ENCODE results near the gene IP6K2. TPM values are rescaled to one million over a fixed set of nuclear protein-coding genes. Genes with fewer than 3 reads are reported as not detected.

Gene IP6K2
- total and polyA plus RNA-seq, 2 of the 13 experiments (the other 11 are each of a cell fraction or from before 2014, with no cell fraction given) = 85.5 to 112 TPM

DNA sequence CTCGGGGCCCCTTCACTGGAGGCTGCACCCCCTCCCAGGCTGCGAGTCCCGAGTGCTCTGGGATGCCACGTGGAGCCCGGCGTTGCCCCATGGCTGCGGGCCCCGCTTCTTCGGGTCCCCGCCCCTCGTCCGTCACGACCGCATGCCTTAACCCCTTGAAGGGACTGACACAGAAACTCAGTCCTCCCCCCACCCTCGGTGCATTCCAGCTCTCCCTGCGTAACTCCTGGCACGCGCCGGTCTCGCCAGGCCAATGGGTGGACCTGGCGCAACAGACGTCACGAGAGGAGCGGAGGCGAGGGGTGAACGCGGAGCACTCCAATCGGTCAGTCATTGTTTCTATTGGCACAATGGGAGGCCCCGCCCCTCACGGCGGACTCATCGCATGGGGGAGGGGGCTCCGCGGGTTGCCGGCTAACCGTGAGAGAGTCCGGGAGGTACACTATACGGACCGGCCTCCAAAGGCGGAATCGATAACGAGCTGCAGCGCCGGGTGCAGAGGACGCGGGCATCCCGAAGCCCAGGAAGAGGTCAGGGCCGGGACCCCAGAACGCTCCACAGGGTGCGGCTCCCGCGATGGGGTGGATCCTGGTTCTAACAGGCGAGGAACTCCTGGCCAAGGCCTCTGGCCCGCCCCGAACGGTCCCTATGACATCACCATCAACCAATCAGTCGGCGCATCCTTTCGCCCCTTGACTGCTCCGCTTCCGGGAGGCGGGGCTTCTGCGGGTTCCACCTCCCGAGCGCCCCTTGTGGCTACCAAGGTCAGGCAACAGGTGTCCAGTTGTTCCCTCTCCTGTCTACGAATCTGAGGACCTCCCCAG, 53.3 kb downstream of the IP6K2 start (continued):
- no peak for TF ChIP-seq ZNF10 (CRISPR knock-in tag; IDR thresholded peaks at IDR 0.05; ENCODE audit: borderline replicate concordance, low read depth)
- TF ChIP-seq RBAK (CRISPR knock-in tag; IDR thresholded peaks at IDR 0.05) = no peak
- TF ChIP-seq ZNF619 (CRISPR knock-in tag; IDR thresholded peaks at IDR 0.05) = peak; percentile 84; the same call in 1 of the 2 replicates
- no peak for TF ChIP-seq EZH2 (conservative IDR thresholded peaks at IDR 0.05; ENCODE audit: low read depth, low read length)
- TF ChIP-seq, protein P1, sequence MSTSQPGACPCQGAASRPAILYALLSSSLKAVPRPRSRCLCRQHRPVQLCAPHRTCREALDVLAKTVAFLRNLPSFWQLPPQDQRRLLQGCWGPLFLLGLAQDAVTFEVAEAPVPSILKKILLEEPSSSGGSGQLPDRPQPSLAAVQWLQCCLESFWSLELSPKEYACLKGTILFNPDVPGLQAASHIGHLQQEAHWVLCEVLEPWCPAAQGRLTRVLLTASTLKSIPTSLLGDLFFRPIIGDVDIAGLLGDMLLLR (CRISPR knock-in tag; IDR thresholded peaks at IDR 0.05) = peak; percentile 24; the same call in 1 of the 2 replicates
- no peak; the same call in 1 of the 2 replicates for TF ChIP-seq ZNF782 (CRISPR knock-in tag; IDR thresholded peaks at IDR 0.05; ENCODE audit: borderline replicate concordance)
- no peak for TF ChIP-seq FOXM1 (CRISPR knock-in tag; IDR thresholded peaks at IDR 0.05)
- TF ChIP-seq PAF1 (CRISPR knock-in tag; IDR thresholded peaks at IDR 0.05) = no peak
- TF ChIP-seq, protein P2, sequence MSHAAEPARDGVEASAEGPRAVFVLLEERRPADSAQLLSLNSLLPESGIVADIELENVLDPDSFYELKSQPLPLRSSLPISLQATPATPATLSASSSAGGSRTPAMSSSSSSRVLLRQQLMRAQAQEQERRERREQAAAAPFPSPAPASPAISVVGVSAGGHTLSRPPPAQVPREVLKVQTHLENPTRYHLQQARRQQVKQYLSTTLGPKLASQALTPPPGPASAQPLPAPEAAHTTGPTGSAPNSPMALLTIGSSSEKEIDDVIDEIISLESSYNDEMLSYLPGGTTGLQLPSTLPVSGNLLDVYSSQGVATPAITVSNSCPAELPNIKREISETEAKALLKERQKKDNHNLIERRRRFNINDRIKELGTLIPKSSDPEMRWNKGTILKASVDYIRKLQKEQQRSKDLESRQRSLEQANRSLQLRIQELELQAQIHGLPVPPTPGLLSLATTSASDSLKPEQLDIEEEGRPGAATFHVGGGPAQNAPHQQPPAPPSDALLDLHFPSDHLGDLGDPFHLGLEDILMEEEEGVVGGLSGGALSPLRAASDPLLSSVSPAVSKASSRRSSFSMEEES (CRISPR knock-in tag; IDR thresholded peaks at IDR 0.05) = peak; percentile 69
- peak; percentile 82; the same call in 1 of the 2 replicates for TF ChIP-seq ZNF337 (CRISPR knock-in tag; IDR thresholded peaks at IDR 0.05; ENCODE audit: borderline replicate concordance, low read depth)
- TF ChIP-seq ZNF451 (CRISPR knock-in tag; IDR thresholded peaks at IDR 0.05) = 0 out of 2 replicates have a peak, but pooled peaks have one; percentile 64
- TF ChIP-seq, protein P3, sequence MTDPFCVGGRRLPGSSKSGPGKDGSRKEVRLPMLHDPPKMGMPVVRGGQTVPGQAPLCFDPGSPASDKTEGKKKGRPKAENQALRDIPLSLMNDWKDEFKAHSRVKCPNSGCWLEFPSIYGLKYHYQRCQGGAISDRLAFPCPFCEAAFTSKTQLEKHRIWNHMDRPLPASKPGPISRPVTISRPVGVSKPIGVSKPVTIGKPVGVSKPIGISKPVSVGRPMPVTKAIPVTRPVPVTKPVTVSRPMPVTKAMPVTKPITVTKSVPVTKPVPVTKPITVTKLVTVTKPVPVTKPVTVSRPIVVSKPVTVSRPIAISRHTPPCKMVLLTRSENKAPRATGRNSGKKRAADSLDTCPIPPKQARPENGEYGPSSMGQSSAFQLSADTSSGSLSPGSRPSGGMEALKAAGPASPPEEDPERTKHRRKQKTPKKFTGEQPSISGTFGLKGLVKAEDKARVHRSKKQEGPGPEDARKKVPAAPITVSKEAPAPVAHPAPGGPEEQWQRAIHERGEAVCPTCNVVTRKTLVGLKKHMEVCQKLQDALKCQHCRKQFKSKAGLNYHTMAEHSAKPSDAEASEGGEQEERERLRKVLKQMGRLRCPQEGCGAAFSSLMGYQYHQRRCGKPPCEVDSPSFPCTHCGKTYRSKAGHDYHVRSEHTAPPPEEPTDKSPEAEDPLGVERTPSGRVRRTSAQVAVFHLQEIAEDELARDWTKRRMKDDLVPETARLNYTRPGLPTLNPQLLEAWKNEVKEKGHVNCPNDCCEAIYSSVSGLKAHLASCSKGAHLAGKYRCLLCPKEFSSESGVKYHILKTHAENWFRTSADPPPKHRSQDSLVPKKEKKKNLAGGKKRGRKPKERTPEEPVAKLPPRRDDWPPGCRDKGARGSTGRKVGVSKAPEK (CRISPR knock-in tag; IDR thresholded peaks at IDR 0.05; ENCODE audit: borderline replicate concordance) = 0 out of 2 replicates have a peak, but pooled peaks have one; percentile 36
- TF ChIP-seq NFYB (CRISPR knock-in tag; IDR thresholded peaks at IDR 0.05) = peak; percentile 72
- TF ChIP-seq, protein P4, sequence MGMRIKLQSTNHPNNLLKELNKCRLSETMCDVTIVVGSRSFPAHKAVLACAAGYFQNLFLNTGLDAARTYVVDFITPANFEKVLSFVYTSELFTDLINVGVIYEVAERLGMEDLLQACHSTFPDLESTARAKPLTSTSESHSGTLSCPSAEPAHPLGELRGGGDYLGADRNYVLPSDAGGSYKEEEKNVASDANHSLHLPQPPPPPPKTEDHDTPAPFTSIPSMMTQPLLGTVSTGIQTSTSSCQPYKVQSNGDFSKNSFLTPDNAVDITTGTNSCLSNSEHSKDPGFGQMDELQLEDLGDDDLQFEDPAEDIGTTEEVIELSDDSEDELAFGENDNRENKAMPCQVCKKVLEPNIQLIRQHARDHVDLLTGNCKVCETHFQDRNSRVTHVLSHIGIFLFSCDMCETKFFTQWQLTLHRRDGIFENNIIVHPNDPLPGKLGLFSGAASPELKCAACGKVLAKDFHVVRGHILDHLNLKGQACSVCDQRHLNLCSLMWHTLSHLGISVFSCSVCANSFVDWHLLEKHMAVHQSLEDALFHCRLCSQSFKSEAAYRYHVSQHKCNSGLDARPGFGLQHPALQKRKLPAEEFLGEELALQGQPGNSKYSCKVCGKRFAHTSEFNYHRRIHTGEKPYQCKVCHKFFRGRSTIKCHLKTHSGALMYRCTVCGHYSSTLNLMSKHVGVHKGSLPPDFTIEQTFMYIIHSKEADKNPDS (CRISPR knock-in tag; IDR thresholded peaks at IDR 0.05) = 0 out of 2 replicates have a peak, but pooled peaks have one; percentile 42
- no peak for TF ChIP-seq RORA (CRISPR knock-in tag; IDR thresholded peaks at IDR 0.05)
- TF ChIP-seq, protein P5, sequence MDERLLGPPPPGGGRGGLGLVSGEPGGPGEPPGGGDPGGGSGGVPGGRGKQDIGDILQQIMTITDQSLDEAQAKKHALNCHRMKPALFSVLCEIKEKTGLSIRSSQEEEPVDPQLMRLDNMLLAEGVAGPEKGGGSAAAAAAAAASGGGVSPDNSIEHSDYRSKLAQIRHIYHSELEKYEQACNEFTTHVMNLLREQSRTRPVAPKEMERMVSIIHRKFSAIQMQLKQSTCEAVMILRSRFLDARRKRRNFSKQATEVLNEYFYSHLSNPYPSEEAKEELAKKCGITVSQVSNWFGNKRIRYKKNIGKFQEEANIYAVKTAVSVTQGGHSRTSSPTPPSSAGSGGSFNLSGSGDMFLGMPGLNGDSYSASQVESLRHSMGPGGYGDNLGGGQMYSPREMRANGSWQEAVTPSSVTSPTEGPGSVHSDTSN (CRISPR knock-in tag; IDR thresholded peaks at IDR 0.05) = 0 out of 2 replicates have a peak, but pooled peaks have one; percentile 4
- 0 out of 2 replicates have a peak, but pooled peaks have one; percentile 60 for TF ChIP-seq ZFP36L1 (CRISPR knock-in tag; IDR thresholded peaks at IDR 0.05)
- no peak for TF ChIP-seq ZNF850 (CRISPR knock-in tag; conservative IDR thresholded peaks at IDR 0.05)
- TF ChIP-seq ZSCAN22 (CRISPR knock-in tag; IDR thresholded peaks at IDR 0.05) = no peak
- TF ChIP-seq ZFP37 (CRISPR knock-in tag; IDR thresholded peaks at IDR 0.05; ENCODE audit: borderline replicate concordance) = peak; percentile 87; the same call in 1 of the 2 replicates
- TF ChIP-seq MTF1 (CRISPR knock-in tag; IDR thresholded peaks at IDR 0.05) = no peak; the same call in 1 of the 2 replicates

All from HepG2 (cell line).